ENCODE data around the gene UNC13A.

UNC13A gene

DNA sequence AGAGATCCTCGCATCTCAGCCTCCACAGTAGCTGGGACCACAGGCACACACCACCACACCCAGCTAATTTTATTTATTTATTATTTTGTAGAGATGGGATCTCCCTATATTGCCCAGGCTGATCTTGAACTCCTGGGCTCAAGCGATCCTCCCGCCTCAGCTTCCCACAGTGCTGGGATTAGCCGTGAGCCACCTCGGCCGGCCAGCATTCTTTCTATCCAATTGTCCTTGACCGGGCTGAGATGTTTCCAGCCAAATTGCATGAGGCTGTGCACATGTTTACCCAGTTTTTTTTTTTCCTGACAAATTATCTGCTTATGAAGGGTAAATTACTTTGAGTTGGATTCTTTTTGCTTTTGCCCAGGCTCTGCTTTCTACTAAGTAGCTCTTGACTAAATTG lies 28.2 kb downstream of the UNC13A start:
- no peak for DNase-seq

DNA sequence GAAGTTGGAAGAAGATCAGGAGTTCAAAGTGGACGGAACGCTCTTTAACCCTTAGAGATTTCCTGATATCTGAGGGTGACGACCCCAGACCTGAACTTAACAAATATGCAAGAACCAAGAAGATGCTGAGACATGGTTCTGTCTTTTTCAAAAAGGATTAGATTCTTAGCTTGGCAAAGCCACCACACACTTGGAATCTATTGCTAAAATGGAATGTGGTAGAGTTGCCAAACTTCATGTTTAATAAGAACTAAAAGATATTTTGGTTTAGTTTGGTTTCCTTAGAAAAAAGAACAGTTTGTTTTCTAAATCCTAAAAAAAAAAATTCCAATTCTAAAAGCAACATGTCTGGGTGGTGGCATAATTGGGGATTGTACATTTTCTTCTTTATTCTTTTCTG lies 29.5 kb downstream of the UNC13A start:
- no peak for DNase-seq

DNA sequence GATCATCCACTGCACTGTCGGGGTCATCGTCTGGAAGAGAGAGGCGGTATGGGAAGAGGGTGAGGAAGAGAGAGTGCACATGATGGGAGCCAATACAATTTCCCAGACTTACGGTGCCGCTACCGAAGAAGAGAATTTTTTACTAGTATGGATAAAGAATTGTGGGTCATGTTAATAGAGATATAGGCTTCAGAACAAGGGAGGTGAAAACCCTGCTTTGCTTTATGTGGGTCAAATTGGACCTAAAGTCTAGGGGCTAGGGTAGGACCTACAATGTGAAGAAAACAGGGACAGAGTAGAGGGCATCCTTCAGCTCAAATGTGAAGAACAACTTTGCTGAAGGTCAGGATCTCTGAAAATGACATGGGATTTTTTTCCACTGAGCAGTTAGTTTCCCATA lies 29.9 kb downstream of the UNC13A start:
- DNase-seq = no peak

DNA sequence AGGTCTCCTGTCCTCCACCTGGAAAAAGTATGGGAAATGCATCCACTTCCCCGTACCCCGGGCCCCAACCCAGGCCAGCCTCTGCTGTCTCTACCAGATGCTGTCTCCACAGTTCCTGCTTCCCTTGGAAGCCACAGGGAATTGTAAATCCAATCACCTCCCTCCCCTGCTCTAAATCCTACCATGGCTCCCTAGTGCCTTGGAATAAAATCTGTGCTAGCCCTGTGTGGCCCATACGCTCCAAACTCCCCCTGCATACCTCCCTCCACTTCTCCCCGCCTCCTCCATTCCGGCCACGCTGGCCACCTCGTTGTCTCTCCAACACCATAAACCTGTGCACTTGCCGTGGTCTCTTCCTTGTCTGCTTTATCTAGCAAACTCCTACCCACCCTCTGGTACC lies 31.2 kb downstream of the UNC13A start:
- DNase-seq = no peak

DNA sequence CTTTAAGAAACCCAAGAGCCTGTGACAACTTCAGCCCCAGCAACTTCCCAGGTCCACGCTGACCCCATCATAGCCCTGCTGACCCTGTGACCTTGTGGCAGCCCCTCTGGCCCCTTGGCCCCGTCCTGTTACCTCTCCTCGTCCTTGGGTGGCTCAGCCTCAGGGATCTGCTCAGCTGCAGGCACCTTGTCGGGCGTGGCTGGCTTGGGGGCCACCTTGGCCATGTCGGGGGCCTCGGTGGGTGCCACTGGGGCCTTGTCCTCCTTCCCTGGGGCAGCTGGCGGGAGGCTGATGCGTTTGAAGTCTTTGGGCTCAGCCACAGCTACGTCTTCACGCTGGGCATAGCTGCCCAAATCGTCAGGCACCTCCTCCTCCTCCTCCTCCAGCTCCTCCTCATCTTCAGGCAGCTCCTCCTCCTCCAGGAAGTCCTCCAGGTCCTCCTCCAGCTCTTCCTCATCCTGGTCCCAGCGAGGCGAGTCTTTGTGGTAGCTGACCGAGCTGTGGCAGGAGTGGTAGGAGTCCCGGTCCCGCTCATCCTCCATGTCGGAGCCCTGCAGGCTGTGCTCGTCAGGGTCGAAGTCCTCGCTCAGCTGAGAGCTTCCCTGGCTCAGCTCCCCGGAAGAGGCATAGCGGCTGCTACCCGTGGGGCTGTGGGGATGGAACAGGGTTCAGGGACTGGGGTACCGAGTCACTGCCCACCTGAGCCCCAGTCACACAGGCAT lies 32.2 kb downstream of the UNC13A start:
- no peak for DNase-seq

DNA sequence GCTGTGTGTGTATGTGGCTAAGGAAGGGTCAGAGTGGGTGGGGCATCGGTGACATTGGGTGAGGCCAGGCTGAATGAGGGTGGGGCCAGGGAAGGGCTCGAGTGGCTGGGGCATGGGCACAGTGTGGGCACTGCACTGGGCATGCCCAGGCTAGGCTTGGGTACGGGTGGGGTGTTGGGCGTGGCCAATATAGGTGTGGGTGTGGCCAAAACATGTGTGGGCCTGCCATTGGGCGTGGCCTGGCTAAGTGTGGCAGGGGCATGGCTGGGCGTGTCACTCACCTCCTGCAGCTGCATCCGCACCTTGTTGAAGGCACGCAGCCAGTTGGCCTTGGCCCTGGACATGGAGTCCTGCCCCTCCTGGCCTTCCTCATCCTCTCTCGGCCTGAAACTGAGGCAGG lies 33.2 kb downstream of the UNC13A start:
- DNase-seq = no peak

DNA sequence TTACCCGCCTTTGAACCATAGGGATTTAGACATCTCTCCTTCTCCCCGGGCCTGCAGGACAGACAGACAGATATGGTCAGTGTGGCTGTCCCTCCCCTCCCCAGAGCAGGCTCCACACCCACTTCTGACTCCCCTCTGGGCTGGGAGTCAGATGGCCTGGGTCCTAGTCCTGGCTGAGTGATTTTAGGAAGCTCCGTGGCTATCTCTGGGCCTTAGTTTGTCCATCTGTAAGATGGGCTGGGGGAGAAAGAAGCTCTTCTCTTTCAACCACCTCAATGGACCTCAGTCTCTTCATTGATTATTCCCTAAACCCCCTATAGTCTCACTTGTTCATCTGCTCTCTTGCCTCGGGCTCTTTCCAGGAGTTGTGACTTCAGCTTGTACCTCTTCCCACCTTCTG lies 35.5 kb downstream of the UNC13A start:
- DNase-seq = no peak

DNA sequence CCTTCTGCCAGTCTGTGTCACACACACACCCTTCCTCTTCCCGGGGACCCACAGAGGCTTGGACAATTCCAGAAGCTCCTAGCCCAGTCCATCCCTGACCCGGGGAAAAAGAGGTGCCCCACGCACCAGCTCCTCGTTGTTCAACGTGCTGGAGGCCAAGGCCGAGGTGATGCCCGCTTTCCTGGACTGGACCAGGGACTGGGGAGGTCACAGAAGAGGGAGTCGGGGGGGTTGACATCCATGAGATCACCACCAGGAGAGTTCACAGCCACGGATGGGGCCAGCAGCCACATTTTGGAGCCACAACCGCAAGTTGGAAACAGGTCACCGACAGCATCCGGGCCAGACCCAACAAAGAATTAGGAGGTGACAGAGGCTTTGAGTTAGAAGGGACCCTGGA lies 39.4 kb downstream of the UNC13A start:
- DNase-seq = no peak

DNA sequence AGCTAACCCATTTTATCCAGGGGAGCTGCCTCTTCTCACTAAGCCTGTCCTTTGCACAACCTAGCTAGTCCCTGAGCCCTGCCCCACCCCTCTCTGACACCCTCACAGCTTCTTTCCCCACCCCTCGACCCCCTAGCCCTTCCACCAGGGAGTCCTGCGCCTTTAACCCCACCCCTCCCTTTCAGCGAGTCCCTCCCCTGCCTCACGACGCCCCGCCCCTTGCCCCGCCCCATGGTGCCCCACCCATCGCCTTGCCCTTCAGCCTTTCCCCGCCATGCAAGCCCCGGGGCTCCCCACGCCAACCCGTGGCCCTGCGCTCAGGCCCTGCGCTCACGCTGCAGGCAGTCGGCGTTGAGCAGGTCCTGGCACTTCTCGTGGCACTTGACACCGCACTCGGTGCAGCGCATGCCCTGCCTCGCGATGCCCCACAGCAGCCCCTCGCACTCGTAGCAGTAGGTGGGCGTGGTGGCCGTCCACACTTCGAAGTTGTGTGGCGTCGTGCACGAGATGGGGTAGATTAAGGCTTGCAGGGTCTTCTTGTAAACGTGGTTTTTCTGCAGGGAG lies 40.0 kb downstream of the UNC13A start:
- no peak for DNase-seq

DNA sequence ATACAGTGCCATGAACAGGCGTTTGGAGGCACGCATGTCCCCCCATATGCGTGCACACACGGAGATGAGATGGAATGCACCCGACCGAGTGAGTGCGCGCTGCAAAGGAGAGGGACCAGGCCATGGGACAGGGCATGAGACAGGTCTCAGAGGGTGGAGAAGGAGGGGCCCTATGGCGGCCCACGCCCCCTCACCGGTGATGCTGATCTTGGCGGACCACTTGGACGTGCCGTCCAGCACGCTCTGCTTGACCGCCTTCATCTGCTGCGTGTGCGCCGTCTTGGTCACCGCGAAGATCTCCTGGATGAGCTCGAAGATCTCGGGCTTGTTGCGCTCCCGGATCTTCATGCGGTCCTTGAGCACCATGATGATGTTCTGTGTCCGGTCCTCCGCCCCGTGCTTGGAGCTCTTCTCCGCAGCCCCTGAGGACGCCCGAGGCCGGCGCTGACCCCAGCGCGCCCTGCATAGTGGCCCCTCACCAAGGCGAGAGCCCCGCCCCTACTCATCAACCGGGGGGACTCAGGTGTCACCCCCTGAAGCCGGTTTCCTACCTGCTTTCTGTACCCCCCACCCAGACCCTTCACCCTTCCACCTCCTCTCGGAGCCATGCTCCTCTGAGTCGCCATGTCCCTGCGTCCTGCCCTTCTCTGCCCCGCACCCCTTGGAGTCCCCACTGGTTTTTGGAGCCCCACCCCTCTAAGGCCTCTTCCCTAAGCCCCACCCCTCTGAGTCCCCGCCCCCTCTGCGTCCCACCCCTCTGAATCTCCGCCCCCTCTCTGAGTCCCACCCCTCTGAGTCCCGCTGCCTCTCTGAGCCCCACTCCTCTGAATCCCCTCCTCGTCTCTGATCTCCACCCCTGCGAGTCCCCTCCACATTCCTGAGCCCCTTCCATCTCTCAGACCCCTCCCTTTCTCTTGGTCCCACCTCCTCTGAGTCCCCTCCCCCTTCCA lies 40.8 kb downstream of the UNC13A start:
- no peak for DNase-seq

DNA sequence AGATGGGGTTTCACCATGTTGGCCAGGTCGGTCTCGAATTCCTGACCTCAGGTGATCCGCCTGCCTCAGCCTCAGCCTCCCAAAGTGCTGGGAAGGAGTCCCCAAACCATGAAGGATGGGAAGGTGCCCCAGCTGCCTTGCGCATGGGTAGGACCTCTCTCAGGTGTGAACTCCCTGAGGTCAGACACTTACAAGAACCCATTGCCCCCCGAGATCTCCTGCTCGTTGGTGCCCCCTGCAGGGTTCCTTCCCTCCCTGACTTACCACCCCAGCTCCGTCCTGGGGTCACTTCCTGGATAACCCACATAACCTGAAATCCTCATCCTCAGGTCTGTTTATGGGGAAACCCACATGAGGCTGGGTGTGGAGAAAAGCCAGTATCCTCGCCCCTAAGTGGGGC lies 41.7 kb downstream of the UNC13A start:
- DNase-seq = no peak

DNA sequence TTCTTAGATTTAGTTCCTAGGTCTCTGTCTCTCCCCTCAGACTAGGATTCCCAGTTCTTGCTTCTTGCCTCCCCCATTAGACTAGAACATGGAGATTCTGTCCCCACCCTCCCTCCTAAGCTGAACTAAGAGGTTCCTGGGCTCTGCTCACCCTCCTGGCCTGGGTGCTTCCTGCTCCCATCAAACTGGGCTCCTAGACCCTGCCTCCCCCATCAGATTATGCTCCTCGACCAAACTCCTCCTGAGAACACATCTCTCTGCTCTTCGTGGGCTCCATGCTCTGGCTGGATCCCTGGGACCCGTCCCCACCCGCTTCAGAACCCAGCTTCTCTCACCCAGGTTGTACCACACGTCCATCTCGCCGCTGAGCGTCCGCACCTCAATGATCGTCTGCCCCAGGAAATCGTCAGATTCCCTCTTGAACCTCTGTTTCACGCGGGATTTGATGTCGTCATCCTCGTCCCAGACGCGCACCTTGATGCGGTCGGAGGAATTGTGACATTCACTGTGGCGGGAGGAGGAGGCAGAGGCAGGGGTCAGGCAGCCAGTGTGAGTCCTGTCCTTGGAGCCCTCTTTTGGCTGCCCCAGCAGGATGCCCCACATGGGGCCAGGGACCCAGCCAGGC lies 42.7 kb downstream of the UNC13A start:
- DNase-seq = no peak

DNA sequence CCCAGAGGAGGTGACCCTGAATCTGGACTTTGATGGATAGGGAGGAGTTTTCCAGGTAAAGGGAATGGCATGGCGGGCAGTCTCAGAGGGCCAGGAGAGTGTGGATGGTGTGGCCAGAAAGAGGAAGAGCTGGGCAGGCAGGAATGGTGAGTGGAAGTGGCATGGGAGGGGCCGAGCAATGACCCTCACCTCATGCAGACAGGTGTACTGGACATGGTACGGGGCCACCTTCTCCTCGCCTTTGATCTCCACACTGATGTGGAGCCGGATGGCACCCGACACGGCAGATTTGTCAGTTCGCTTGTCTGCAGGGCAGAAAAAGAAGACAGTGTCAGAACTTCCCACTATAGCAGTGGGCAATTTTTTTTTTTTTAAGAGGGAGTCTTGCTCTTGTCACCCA lies 45.5 kb downstream of the UNC13A start:
- DNase-seq = no peak

DNA sequence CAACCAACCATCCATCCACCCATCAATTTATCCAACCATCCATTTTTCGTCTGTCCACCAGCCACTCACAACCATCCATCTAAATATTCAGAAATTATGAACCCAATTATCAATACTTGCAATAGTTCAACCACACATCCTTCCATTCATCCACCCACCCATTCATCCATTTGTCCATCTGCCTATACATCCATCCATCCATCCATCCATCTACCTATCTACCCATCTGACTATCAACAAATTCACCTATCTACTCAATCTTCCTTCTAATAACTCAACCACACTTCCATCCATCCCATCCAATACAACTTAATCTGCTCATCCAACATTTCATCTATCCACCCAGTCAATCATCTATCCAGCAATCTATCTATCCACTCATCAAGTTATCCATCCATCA lies 46.3 kb downstream of the UNC13A start:
- DNase-seq = no peak

DNA sequence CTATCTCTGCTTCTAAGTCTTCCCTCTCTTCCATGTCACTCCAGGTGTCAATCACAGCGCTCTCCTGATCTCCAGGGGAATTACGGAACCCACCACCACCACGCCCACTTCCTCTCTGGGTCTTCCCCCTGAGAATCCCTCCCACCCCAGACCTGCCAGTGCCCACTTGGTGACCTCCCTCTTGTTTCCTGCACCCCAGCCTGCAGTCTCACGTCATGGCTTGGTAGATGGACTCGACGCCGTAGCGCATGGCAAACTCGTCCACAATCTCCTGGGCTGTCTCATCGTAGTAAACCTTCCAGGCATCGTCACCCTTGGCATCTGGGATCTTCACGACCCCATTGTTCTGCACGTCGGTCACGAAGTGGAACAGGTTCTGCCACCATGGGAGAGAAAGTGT lies 47.0 kb downstream of the UNC13A start:
- no peak for DNase-seq

DNA sequence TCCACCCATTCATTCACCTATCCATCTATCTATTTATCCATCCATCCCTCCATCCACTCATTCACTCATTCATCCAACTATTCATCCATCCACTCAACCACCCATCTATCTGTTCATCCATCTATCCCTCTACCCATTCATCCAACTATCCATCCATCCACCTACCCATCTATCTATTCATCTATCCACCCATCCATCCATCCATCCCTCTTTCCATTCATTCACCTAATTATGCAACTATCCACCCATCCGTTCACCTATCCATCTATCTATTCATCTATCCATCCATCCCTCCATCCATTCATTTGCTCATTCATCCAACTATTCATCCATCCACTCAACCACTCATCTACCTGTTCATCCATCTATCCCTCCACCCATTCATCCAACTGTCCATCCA lies 54.5 kb downstream of the UNC13A start:
- no peak for DNase-seq

DNA sequence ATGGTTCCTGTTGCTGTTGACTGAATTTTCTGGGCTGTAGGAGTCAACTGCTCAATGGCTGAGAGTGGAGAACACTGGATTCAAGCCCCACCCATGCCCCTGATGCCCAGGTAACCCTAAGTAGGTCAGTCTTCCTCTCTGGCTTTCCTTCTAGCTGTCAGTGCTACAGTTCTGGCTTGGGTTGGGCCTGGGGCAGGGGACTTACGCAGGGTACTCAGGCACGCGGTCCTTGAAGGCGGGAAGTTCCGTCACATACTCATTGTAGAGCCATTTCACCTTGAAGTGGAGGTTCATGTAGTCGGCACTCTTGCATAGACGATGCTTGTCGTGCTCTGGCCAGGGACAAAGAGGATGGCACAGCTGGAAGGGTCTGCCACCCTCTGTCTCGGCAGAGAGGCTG lies 55.6 kb downstream of the UNC13A start:
- no peak for DNase-seq

DNA sequence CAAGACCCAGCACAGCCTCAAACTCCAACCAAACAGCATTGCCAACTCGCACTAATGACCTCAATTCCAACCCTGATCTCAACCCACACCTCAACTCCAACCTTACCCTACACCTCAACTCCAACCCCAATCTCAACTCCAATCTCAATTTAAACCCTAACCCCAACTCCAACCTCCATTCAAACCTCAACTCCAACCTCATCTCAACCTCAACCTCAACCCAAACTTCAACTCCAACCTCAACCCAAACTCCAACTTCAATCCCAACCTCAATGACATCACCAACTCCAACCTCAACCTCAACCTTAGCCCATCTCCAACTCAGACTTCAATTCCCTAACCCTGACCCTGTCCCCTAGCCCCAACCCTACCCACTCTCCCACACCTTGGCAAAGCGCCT lies 58.4 kb downstream of the UNC13A start:
- DNase-seq = no peak

DNA sequence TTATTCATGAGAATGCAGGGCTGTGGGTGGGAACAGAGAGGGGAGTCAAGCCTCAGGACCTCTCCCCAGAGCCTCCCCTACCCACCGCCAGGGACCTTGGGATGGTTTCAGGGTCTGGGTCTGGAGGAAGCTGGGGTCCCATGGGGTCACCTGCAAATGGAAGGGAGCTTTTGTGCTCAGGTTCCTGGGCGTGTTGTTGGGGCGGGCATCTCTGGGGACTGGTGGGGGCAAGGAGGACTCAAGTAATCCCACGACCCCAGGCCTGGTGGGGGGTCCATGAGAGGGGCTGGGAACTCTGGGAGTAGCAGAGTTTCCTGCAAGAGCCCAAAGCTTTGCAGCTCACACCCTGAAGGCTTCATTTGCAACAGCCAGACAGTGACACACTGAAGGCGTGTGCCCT lies 60.2 kb downstream of the UNC13A start:
- no peak for DNase-seq

DNA sequence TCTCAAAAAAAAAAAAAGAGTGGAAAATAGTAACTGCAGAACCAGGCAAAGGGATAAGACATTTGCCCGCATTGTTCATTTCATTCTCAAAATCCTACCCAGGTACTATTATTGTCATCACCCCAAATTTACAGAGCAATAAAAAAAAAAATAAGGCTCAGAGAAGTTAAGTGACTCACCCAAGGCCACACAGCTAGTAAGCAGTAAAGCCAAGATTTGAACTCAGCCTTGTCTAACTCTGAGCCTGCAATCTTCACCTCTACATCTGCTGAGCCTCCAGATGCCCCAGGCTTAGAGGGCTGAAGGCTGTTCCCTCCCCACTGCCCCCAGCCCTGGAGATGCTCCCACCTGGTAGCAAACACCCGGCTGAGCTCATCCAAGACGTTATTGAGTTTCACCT lies 61.0 kb downstream of the UNC13A start:
- no peak for DNase-seq

DNA sequence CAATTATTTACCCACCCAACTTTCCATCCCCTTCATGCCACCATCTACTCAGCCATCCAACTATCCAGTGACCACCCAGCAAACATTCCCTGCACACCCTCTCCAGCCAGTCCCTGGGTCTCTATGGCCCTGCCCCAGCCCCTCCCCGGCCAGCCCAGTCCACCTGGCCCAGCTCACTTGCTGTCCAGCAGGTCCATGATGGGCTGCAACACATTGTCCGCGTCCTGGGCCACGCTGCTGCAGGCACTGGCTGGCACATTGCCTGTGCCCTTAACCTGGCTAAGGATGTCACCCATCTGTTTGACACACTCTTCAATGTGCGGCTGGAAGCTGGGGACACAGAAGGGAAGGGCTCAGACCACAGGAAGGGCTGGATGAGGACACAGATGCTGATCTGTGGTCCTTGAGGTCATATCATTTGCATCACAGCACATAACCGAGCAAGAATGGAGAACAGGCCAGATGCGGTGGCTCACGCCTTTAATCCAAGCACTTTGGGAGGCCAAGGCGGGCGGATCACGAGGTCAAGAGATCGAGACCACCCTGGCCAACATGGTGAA lies 61.6 kb downstream of the UNC13A start:
- DNase-seq = no peak

DNA sequence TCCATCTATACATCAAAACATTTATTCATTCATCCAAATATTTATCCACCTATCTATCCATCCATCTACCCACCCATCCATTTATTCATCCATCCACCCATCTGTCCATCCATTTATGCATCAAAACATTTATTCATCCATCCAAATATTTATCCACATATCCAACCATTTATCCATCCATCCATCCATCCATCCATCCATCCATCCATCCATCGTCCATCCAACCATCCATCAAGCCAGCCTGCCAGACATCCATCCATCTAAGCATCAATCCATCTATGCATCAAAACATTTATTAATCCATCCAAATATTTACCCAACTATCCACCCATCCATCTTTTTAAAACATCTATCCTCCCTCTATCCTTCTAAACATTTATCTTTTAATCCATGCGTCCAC lies 62.2 kb downstream of the UNC13A start:
- DNase-seq = no peak

DNA sequence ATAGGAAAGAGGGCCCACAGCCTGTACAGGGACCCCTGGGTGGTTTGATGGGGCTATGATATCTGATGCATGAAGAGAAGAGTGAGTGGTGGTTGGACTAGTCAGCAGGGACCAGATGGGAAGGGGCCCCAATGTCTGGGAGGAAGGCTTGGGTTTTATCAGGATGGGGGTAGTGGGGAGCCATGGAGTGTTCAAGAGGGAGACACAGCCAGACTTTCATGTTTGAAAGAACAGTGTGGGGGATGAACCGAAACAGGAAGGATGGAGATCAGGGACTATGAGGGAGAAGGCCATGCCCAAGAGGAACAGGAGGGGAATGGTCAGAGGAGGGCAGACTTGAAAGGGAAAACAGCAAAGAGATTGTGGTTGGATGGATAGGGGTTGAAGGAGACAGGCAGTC lies 63.1 kb downstream of the UNC13A start:
- DNase-seq = no peak
